Measurements from ENCODE around the gene ENPP4. TPM values are rescaled to one million over a fixed set of nuclear protein-coding genes. Genes with fewer than 3 reads are reported as not detected.

Gene ENPP4
- total RNA-seq, 1 experiment from 2014 or later = 5.4 TPM

DNA sequence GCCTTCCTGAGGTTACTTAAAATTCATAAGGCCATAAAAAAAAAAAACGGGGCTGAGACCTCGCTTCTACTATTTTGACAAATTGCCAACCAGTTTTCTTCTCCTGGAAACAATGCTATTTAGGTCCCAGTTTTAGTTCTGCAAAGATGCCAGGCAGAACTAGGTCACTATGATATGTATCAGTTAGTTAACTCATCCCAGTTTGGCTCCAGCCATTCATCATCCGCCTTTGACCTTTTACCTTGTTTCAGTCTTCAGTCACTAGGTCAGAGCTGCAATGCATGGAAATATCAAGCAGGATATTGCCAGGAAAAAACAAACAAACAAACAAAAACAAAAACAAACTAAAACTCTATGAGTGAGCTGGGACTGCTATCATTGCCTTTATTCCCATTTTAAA is 29.8 kb upstream of the ENPP4 start:
- Histone ChIP-seq H3K9me3 (ENCODE audit: control insufficient read depth, insufficient read depth, low read depth, low read length) (no peaks in the 10 kb centered on the region), H3K36me3 (ENCODE audit: control insufficient read depth, insufficient read depth, low read length) (no peaks in the 10 kb centered on the region), H3K4me1 (ENCODE audit: control insufficient read depth, insufficient read depth, low read length) (no peaks in the 10 kb centered on the region), H3K4me3 (ENCODE audit: low read depth in 2 of 2, low read length in 2 of 2) (no peak overlapping the region), H3K27me3 (ENCODE audit: control insufficient read depth, insufficient read depth, low read length) (no peaks in the 10 kb centered on the region; the same call in 1 of the 2 replicates), H3K27ac (ENCODE audit: low read length) (no peak overlapping the region)
- no peak for TF ChIP-seq TCF7L2 (IDR thresholded peaks at IDR 0.05; ENCODE audit: low read depth, low read length)
- in situ Hi-C loops (cut with HindIII; ENCODE audit: low pct_unique_long_range_greater_than_20kb, low sequenced_read_pairs) (no loop called here), intact Hi-C loops (cut with micrococcal nuclease; ENCODE audit: unreplicated experiment) (no loop called here)
- BruUV-seq (replicated peaks) = no TSS peak
- ATAC-seq = no peak
- ChIA-PET CTCF (no interaction called here), POLR2A (no interaction called here)
- DNase-seq (ENCODE audit: low read depth, low spot score) = no peak

DNA sequence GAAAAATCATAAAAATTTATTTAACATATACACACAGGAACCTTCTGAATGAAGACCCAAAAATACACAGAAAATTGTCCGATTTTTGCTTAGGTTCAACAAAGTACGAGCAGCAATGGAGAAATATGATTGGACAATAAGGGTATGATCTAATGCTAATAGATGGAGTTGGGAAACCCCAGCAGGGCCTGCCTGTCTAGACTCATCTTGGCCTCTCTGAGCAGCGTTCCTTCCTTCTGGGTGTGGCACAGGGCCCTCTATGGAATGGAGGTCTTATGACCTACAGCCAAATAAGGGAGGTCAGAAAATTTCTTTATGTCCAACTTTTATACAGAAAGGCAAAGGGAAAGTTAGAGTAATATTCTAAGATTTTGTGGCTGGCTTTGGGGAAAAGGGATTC is 27.7 kb upstream of the ENPP4 start:
- no TSS peak for BruUV-seq (replicated peaks)
- intact Hi-C loops (cut with micrococcal nuclease; ENCODE audit: unreplicated experiment) (no loop called here), in situ Hi-C loops (cut with HindIII; ENCODE audit: low pct_unique_long_range_greater_than_20kb, low sequenced_read_pairs) (no loop called here)
- Histone ChIP-seq H3K4me1 (ENCODE audit: control insufficient read depth, insufficient read depth, low read length) (no peaks in the 10 kb centered on the region), H3K27ac (ENCODE audit: low read length) (no peak overlapping the region), H3K36me3 (ENCODE audit: control insufficient read depth, insufficient read depth, low read length) (no peaks in the 10 kb centered on the region), H3K27me3 (ENCODE audit: control insufficient read depth, insufficient read depth, low read length) (no peaks in the 10 kb centered on the region; the same call in 1 of the 2 replicates), H3K9me3 (ENCODE audit: control insufficient read depth, insufficient read depth, low read depth, low read length) (0 out of 2 replicates have a peak, but pooled peaks cover 2% of the 10 kb centered on the region), H3K4me3 (ENCODE audit: low read depth in 2 of 2, low read length in 2 of 2) (no peak overlapping the region)
- POLR2A ChIA-PET = no interaction called here
- ATAC-seq = no peak
- TF ChIP-seq SIN3A (IDR thresholded peaks at IDR 0.05; ENCODE audit: borderline replicate concordance, insufficient read depth, low read depth, low read length) (no peak), CTCF (IDR thresholded peaks at IDR 0.05) (no peak), TCF7L2 (IDR thresholded peaks at IDR 0.05; ENCODE audit: low read depth, low read length) (no peak), POLR2AphosphoS5 (IDR thresholded peaks at IDR 0.05; ENCODE audit: low read depth, low read length) (no peak)
- TF ChIP-seq, protein P1, sequence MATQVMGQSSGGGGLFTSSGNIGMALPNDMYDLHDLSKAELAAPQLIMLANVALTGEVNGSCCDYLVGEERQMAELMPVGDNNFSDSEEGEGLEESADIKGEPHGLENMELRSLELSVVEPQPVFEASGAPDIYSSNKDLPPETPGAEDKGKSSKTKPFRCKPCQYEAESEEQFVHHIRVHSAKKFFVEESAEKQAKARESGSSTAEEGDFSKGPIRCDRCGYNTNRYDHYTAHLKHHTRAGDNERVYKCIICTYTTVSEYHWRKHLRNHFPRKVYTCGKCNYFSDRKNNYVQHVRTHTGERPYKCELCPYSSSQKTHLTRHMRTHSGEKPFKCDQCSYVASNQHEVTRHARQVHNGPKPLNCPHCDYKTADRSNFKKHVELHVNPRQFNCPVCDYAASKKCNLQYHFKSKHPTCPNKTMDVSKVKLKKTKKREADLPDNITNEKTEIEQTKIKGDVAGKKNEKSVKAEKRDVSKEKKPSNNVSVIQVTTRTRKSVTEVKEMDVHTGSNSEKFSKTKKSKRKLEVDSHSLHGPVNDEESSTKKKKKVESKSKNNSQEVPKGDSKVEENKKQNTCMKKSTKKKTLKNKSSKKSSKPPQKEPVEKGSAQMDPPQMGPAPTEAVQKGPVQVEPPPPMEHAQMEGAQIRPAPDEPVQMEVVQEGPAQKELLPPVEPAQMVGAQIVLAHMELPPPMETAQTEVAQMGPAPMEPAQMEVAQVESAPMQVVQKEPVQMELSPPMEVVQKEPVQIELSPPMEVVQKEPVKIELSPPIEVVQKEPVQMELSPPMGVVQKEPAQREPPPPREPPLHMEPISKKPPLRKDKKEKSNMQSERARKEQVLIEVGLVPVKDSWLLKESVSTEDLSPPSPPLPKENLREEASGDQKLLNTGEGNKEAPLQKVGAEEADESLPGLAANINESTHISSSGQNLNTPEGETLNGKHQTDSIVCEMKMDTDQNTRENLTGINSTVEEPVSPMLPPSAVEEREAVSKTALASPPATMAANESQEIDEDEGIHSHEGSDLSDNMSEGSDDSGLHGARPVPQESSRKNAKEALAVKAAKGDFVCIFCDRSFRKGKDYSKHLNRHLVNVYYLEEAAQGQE (IDR thresholded peaks at IDR 0.05; ENCODE audit: insufficient read depth in 1 of 2, low read depth in 2 of 2, low read length in 1 of 2) = no peak
- no peak for DNase-seq (ENCODE audit: low read depth, low spot score)
- CTCF ChIA-PET = no interaction called here

DNA sequence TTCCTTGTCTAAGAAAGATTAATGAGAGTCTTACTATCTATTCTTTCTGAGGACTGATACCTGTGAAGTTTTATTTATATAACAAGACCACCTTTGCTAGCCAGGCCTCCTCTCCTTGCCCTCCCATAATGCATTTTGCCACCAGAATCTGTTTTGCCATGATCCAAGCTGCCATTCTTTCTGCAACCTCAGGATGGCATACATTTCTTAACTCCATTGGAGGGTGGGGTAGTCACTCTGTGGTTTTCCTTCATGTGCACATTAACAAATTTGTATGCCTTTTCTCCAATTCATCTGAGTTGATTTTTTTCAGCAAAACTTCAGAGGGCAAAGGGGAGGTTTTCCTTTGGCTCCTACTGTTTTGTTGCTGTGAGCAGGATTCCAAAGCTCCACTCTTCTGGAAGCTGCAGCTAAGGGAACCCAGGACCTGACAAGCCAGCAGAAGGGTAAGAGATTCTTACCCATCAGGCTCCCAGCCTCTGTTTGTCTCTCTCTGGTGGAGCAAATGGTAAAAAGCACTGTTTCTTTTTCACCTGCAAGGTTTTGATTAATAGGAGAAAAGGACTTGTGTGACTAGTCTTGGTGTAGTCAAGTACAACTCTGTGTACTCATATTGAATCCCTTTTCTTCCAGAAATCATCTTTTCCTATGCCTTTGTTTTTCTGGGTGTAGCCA is 26.2 kb upstream of the ENPP4 start:
- in situ Hi-C loops (cut with HindIII; ENCODE audit: low pct_unique_long_range_greater_than_20kb, low sequenced_read_pairs) (no loop called here), intact Hi-C loops (cut with micrococcal nuclease; ENCODE audit: unreplicated experiment) (no loop called here)
- DNase-seq (ENCODE audit: low read depth, low spot score) (no peak), ATAC-seq (no peak)
- no peaks in the 10 kb centered on the region for H3K4me1 ChIP-seq (ENCODE audit: control insufficient read depth, insufficient read depth, low read length)
- no peaks in the 10 kb centered on the region; the same call in 1 of the 2 replicates for H3K27me3 ChIP-seq (ENCODE audit: control insufficient read depth, insufficient read depth, low read length)
- TF ChIP-seq, protein P1 (IDR thresholded peaks at IDR 0.05; ENCODE audit: insufficient read depth in 1 of 2, low read depth in 2 of 2, low read length in 1 of 2) = no peak
- no peak for TF ChIP-seq CTCF (IDR thresholded peaks at IDR 0.05)
- no peak for TF ChIP-seq SIN3A (IDR thresholded peaks at IDR 0.05; ENCODE audit: borderline replicate concordance, insufficient read depth, low read depth, low read length)
- TF ChIP-seq POLR2AphosphoS5 (IDR thresholded peaks at IDR 0.05; ENCODE audit: low read depth, low read length) = no peak
- TF ChIP-seq TCF7L2 (IDR thresholded peaks at IDR 0.05; ENCODE audit: low read depth, low read length) = no peak
- H3K9me3 ChIP-seq (ENCODE audit: control insufficient read depth, insufficient read depth, low read depth, low read length) = 0 out of 2 replicates have a peak, but pooled peaks cover 5% of the 10 kb centered on the region
- H3K27ac ChIP-seq (ENCODE audit: low read length) = no peak overlapping the region
- BruUV-seq (replicated peaks) = no TSS peak
- no peak overlapping the region for H3K4me3 ChIP-seq (ENCODE audit: low read depth in 2 of 2, low read length in 2 of 2)
- CTCF ChIA-PET = no interaction called here
- no peaks in the 10 kb centered on the region for H3K36me3 ChIP-seq (ENCODE audit: control insufficient read depth, insufficient read depth, low read length)
- POLR2A ChIA-PET = no interaction called here

Data from Panc1 (cell line).